H1 (cell line): ENCODE data around the gene CEACAM7.

ENCODE experiments used
- EGR1 ChIP-seq: IDR thresholded peaks from 2 replicates; pipeline ENCODE4 v1.6.1; 2011; ENCODE audit warnings: low read depth, low read length, borderline replicate concordance
- EP300 ChIP-seq, 2 experiments: IDR thresholded peaks; 1 replicate in 1 of 2; 2 replicates in 1 of 2; pipeline ENCODE4 v1.6.1; 2011 to 2012; ENCODE audit warnings: low read depth in 2 of 2, low read length in 2 of 2, mild to moderate bottlenecking in 2 of 2, borderline replicate concordance in 1 of 2, inconsistent platforms in 1 of 2, moderate library complexity in 1 of 2
- GTF2F1 ChIP-seq: IDR thresholded peaks from 2 replicates; pipeline ENCODE4 v1.6.1; 2012; ENCODE audit warnings: low read depth, low read length, improper control_type of control experiment, borderline replicate concordance
- NRF1 ChIP-seq: IDR thresholded peaks from 2 replicates; pipeline ENCODE4 v1.6.1; 2011; ENCODE audit warnings: mild to moderate bottlenecking, low read depth, low read length, improper control_type of control experiment
- POLR2A ChIP-seq, 2 experiments: IDR thresholded peaks; 1 replicate in 1 of 2; 2 replicates in 1 of 2; pipeline ENCODE4 v1.6.1; 2011; ENCODE audit warnings: low read depth in 2 of 2, low read length in 2 of 2, mild to moderate bottlenecking in 2 of 2; ENCODE audit errors: control extremely low read depth in 1 of 2
- POLR2AphosphoS5 ChIP-seq: IDR thresholded peaks from 2 replicates; pipeline ENCODE4 v1.6.1; 2011; ENCODE audit warnings: low read depth, low read length
- RAD21 ChIP-seq, 2 experiments: IDR thresholded peaks in 1 of 2; conservative IDR thresholded peaks in 1 of 2; 2 replicates each; pipeline ENCODE4 v1.6.1; 2011; ENCODE audit warnings: low read depth in 2 of 2, low read length in 2 of 2, improper control_type of control experiment in 1 of 2, inconsistent platforms in 1 of 2, mild to moderate bottlenecking in 1 of 2, moderate library complexity in 1 of 2
- TAF1 ChIP-seq: IDR thresholded peaks from 2 replicates; pipeline ENCODE4 v1.6.1; 2011; ENCODE audit warnings: mild to moderate bottlenecking, low read depth, low read length
- TF ChIP-seq, protein P1 (sequence below), 3 experiments: IDR thresholded peaks; 1 replicate in 2 of 3; 2 replicates in 1 of 3; pipeline versions ENCODE4 v1.5.1 to v1.6.1; 2011; ENCODE audit warnings: low read length in 3 of 3, mild to moderate bottlenecking in 3 of 3, inconsistent platforms in 2 of 3, low read depth in 1 of 3, moderate library complexity in 1 of 3; ENCODE audit not compliant: insufficient read depth in 1 of 3; ENCODE audit errors: control extremely low read depth in 1 of 3

DNA sequence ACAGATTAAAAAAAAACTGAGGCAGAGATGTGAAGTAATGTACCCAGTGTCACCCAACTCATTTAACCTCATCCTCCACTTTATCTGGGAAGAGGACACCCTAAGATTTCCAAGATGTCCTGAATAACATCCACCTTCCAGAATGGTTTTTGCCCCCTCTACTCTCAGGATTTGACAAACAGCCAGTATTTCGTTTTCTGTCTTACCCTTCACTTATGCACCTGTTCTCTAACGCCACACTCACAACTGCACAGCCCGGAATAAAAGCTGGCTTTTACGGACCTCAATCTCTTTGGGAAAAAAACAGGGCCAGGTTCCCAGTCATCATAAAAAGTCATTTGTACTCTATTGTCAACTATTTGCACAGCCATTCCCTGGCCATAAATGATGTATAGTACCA lies 46.1 kb upstream of the CEACAM7 start:
- no peak for TF ChIP-seq TAF1
- TF ChIP-seq, protein P1, sequence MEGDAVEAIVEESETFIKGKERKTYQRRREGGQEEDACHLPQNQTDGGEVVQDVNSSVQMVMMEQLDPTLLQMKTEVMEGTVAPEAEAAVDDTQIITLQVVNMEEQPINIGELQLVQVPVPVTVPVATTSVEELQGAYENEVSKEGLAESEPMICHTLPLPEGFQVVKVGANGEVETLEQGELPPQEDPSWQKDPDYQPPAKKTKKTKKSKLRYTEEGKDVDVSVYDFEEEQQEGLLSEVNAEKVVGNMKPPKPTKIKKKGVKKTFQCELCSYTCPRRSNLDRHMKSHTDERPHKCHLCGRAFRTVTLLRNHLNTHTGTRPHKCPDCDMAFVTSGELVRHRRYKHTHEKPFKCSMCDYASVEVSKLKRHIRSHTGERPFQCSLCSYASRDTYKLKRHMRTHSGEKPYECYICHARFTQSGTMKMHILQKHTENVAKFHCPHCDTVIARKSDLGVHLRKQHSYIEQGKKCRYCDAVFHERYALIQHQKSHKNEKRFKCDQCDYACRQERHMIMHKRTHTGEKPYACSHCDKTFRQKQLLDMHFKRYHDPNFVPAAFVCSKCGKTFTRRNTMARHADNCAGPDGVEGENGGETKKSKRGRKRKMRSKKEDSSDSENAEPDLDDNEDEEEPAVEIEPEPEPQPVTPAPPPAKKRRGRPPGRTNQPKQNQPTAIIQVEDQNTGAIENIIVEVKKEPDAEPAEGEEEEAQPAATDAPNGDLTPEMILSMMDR (IDR thresholded peaks at IDR 0.05; ENCODE audit: control extremely low read depth in 1 of 3, insufficient read depth in 1 of 3, low read depth in 1 of 3, low read length in 3 of 3), result no peak
- no peak for TF ChIP-seq RAD21 (IDR thresholded peaks at IDR 0.05 in 1 of 2, conservative IDR thresholded peaks at IDR 0.05 in 1 of 2; ENCODE audit: low read depth in 2 of 2, low read length in 2 of 2)
- TF ChIP-seq GTF2F1, result no peak
- TF ChIP-seq POLR2AphosphoS5, result no peak
- TF ChIP-seq EP300 (IDR thresholded peaks at IDR 0.05; ENCODE audit: borderline replicate concordance in 1 of 2, low read depth in 2 of 2, low read length in 2 of 2), result no peak
- TF ChIP-seq EGR1, result no peak
- TF ChIP-seq NRF1, result no peak
- no peak for TF ChIP-seq POLR2A (IDR thresholded peaks at IDR 0.05; ENCODE audit: control extremely low read depth in 1 of 2, low read depth in 2 of 2, low read length in 2 of 2)
